H9 (cell line): ENCODE results near the gene TRH. TPM values are rescaled to one million over a fixed set of nuclear protein-coding genes. Genes with fewer than 3 reads are reported as not detected.

ENCODE experiments used
- DNase-seq: peaks from one replicate; pipeline ENCODE4 v3.0.0-alpha.2; 2017
- H2AFZ ChIP-seq: one replicate; pipeline ENCODE4 v1.6.1; 2013; ENCODE audit warnings: mild to moderate bottlenecking, low read length, control low read depth, moderate library complexity
- H2AK5ac ChIP-seq: 2 replicates; pipeline ENCODE4 v1.6.1; 2013; ENCODE audit warnings: low read length, control low read depth, mixed read lengths; ENCODE audit not compliant: insufficient read length
- H2BK120ac ChIP-seq: one replicate; pipeline ENCODE4 v1.6.1; 2013; ENCODE audit warnings: low read depth, mild to moderate bottlenecking, low read length, control low read depth, inconsistent platforms; ENCODE audit not compliant: poor library complexity, severe bottlenecking
- H2BK12ac ChIP-seq: 2 replicates; pipeline ENCODE4 v1.6.1; 2013; ENCODE audit warnings: low read length, control low read depth, mixed read lengths, low read depth; ENCODE audit not compliant: insufficient read length
- H2BK15ac ChIP-seq: 2 replicates; pipeline ENCODE4 v1.6.1; 2013; ENCODE audit warnings: low read depth, low read length, control low read depth
- H2BK20ac ChIP-seq: one replicate; pipeline ENCODE4 v1.6.1; 2013; ENCODE audit warnings: low read depth, mild to moderate bottlenecking, low read length, control low read depth, inconsistent platforms; ENCODE audit not compliant: poor library complexity, severe bottlenecking
- H2BK5ac ChIP-seq: 2 replicates; pipeline ENCODE4 v1.6.1; 2013; ENCODE audit warnings: low read length, control low read depth, mixed read lengths; ENCODE audit not compliant: insufficient read length
- H3K14ac ChIP-seq: 2 replicates; pipeline ENCODE4 v1.6.1; 2013; ENCODE audit warnings: low read length, control low read depth; ENCODE audit not compliant: insufficient read depth
- H3K18ac ChIP-seq: 2 replicates; pipeline ENCODE4 v1.6.1; 2013; ENCODE audit warnings: low read depth, mild to moderate bottlenecking, mixed read lengths, low read length, control low read depth; ENCODE audit not compliant: insufficient read length
- H3K23ac ChIP-seq: 2 replicates; pipeline ENCODE4 v1.6.1; 2013; ENCODE audit warnings: low read length, control low read depth, mixed read lengths, low read depth; ENCODE audit not compliant: insufficient read length
- H3K23me2 ChIP-seq: 2 replicates; pipeline ENCODE4 v1.6.1; 2013; ENCODE audit warnings: low read depth, mild to moderate bottlenecking, mixed read lengths, low read length, control low read depth; ENCODE audit not compliant: insufficient read length, poor library complexity, severe bottlenecking
- H3K27ac ChIP-seq: 2 replicates; pipeline ENCODE4 v1.5.1; 2013; ENCODE audit warnings: low read length, control low read depth, mixed read lengths, low read depth; ENCODE audit not compliant: insufficient read length
- H3K27me3 ChIP-seq: 2 replicates; pipeline ENCODE4 v1.6.1; 2013; ENCODE audit warnings: low read length, control low read depth, inconsistent platforms; ENCODE audit not compliant: insufficient read depth
- H3K4ac ChIP-seq: 2 replicates; pipeline ENCODE4 v1.6.1; 2013; ENCODE audit warnings: low read depth, mild to moderate bottlenecking, control low read depth, inconsistent platforms, low read length, moderate library complexity
- H3K4me1 ChIP-seq: 2 replicates; pipeline ENCODE4 v1.6.1; 2013; ENCODE audit warnings: low read length, control low read depth, inconsistent platforms; ENCODE audit not compliant: insufficient read depth
- H3K4me2 ChIP-seq: 2 replicates; pipeline ENCODE4 v1.6.1; 2013; ENCODE audit warnings: low read length, control low read depth, mixed read lengths; ENCODE audit not compliant: insufficient read length, insufficient read depth
- H3K56ac ChIP-seq: 2 replicates; pipeline ENCODE4 v1.6.1; 2013; ENCODE audit warnings: low read depth, mild to moderate bottlenecking, mixed read lengths, low read length, control low read depth; ENCODE audit not compliant: insufficient read length
- H3K79me1 ChIP-seq: 2 replicates; pipeline ENCODE4 v1.6.1; 2013; ENCODE audit warnings: low read depth, mild to moderate bottlenecking, moderate library complexity, low read length, control low read depth, inconsistent platforms; ENCODE audit not compliant: insufficient read depth, poor library complexity, severe bottlenecking
- H3K79me2 ChIP-seq: 2 replicates; pipeline ENCODE4 v1.6.1; 2013; ENCODE audit warnings: low read length, control low read depth, inconsistent platforms; ENCODE audit not compliant: insufficient read depth
- H3K9ac ChIP-seq: 2 replicates; pipeline ENCODE4 v1.6.1; 2013; ENCODE audit warnings: low read length, control low read depth, mixed read lengths; ENCODE audit not compliant: insufficient read length; ENCODE audit errors: extremely low read depth
- H3K9me3 ChIP-seq: one replicate; pipeline ENCODE4 v1.6.1; 2013; ENCODE audit warnings: low read depth, low read length, inconsistent platforms; ENCODE audit not compliant: control insufficient read depth
- H3T11ph ChIP-seq: one replicate; pipeline ENCODE4 v1.6.1; 2013; ENCODE audit warnings: mild to moderate bottlenecking, low read length, control low read depth, inconsistent platforms
- H4K20me1 ChIP-seq: one replicate; pipeline ENCODE4 v1.6.1; 2013; ENCODE audit not compliant: control insufficient read depth, insufficient read length, insufficient read depth
- H4K5ac ChIP-seq: 2 replicates; pipeline ENCODE4 v1.6.1; 2013; ENCODE audit warnings: low read depth, mild to moderate bottlenecking, mixed read lengths, low read length, control low read depth; ENCODE audit not compliant: insufficient read length
- H4K8ac ChIP-seq: replicated peaks from 2 replicates; pipeline ENCODE4 v1.6.1; 2013; ENCODE audit warnings: low read length, control low read depth, mixed read lengths, low read depth; ENCODE audit not compliant: insufficient read length
- H4K91ac ChIP-seq: 2 replicates; pipeline ENCODE4 v1.6.1; 2013; ENCODE audit warnings: low read depth, mild to moderate bottlenecking, moderate library complexity, mixed read lengths, low read length, control low read depth; ENCODE audit not compliant: insufficient read length
- H3K27ac Mint-ChIP-seq, 3 experiments: 2 replicates in 2 of 3; 3 replicates in 1 of 3; pipeline ENCODE4 v1.8.0; 2020 to 2021; ENCODE audit warnings: mixed read lengths in 3 of 3, mild to moderate bottlenecking in 1 of 3, moderate library complexity in 1 of 3
- H3K27me3 Mint-ChIP-seq: 2 replicates; pipeline ENCODE4 v1.8.0; 2021; ENCODE audit warnings: low read depth, mild to moderate bottlenecking, moderate library complexity, mixed read lengths
- H3K36me3 Mint-ChIP-seq, 3 experiments: 2 replicates in 2 of 3; 3 replicates in 1 of 3; pipeline ENCODE4 v1.8.0; 2020 to 2021; ENCODE audit warnings: low read depth in 3 of 3, mixed read lengths in 3 of 3; ENCODE audit not compliant: insufficient read depth in 1 of 3
- H3K4me1 Mint-ChIP-seq, 2 experiments: 2 replicates each; pipeline ENCODE4 v1.8.0; 2020; ENCODE audit warnings: mixed read lengths in 2 of 2
- H3K4me3 Mint-ChIP-seq, 2 experiments: 2 replicates in 1 of 2; 3 replicates in 1 of 2; pipeline ENCODE4 v1.8.0; 2020 to 2021; ENCODE audit warnings: mild to moderate bottlenecking in 2 of 2, mixed read lengths in 2 of 2, moderate library complexity in 1 of 2
- H3K9me3 Mint-ChIP-seq, 2 experiments: 2 replicates in 1 of 2; 3 replicates in 1 of 2; pipeline ENCODE4 v1.8.0; 2020; ENCODE audit warnings: mild to moderate bottlenecking in 2 of 2, mixed read lengths in 2 of 2, moderate library complexity in 1 of 2
- CTCF ChIP-seq: fragments of 200-600 bp; sonication (generic); conservative IDR thresholded peaks from 3 replicates; pipeline ENCODE4 v1.8.0; 2021; ENCODE audit warnings: antibody characterized with exemption, mild to moderate bottlenecking
- WGBS: extraction: QIAGEN DNeasy Blood & Tissue Kit; methylation state at CpG from one replicate; pipeline ENCODE4 v1.1.7; 2013; ENCODE audit warnings: missing lambda C conversion rate, low lambda C conversion rate, mixed read lengths; ENCODE audit not compliant: insufficient read length; ENCODE audit errors: extremely low coverage; 5-methylcytosine and 5-hydroxymethylcytosine counted together
- long read RNA-seq: library from polyadenylated mRNA; unstranded; transcript quantifications from one replicate; pipeline ENCODE4 v2.0.0, GENCODE V29; 2020
- total RNA-seq: library from RNA; stranded (reverse); gene quantifications from 2 replicates; pipeline ENCODE4 v1.2.1, GENCODE V29; 2021

The TRH gene, protein sequence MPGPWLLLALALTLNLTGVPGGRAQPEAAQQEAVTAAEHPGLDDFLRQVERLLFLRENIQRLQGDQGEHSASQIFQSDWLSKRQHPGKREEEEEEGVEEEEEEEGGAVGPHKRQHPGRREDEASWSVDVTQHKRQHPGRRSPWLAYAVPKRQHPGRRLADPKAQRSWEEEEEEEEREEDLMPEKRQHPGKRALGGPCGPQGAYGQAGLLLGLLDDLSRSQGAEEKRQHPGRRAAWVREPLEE
- not detected in 2 replicates for total RNA-seq
- long read RNA-seq, result 0 reads

- H4K91ac ChIP-seq, result no peak within 1 kb of the TSS
- H3K4ac ChIP-seq, result no peak within 1 kb of the TSS
- H4K20me1 ChIP-seq, result no peaks in the 10 kb centered on the region
- H2BK15ac ChIP-seq, result no peak within 1 kb of the TSS
- no peak within 1 kb of the TSS for H2AFZ ChIP-seq
- WGBS, result no CpG with 5 or more reads among the region's 30 CpGs
- H3K23me2 ChIP-seq, result peaks cover 10% of the 10 kb centered on the region
- H2BK5ac ChIP-seq, result no peak within 1 kb of the TSS
- no peaks in the 10 kb centered on the region for H3K79me2 ChIP-seq
- no peak within 1 kb of the TSS for H3K18ac ChIP-seq
- peak; percentile 51 for DNase-seq
- H3K9ac ChIP-seq, result no peak within 1 kb of the TSS
- peak within 1 kb of the TSS; percentile 62 for H3K4me2 ChIP-seq
- no peak within 1 kb of the TSS for H2AK5ac ChIP-seq
- no peaks in the 10 kb centered on the region for H3K79me1 ChIP-seq
- H2BK20ac ChIP-seq, result no peak within 1 kb of the TSS
- TF ChIP-seq CTCF, result no peak
- no peaks in the 10 kb centered on the region for H3K4me1 ChIP-seq
- no peak within 1 kb of the TSS for H4K5ac ChIP-seq
- H3K4me1 Mint-ChIP-seq, result peaks cover 23 to 31% of the 10 kb centered on the region in 2 experiments
- no peak within 1 kb of the TSS for H3K56ac ChIP-seq
- peaks cover 85% of the 10 kb centered on the region for H3K27me3 ChIP-seq
- H2BK12ac ChIP-seq, result no peak within 1 kb of the TSS
- H3K9me3 Mint-ChIP-seq, result peaks cover 0 to 9% of the 10 kb centered on the region in 2 experiments; a peak in 2 of 5 replicates
- no peaks in the 10 kb centered on the region for H3K9me3 ChIP-seq
- no peak within 1 kb of the TSS; the same call in 1 of the 2 replicates for H3K14ac ChIP-seq
- H3K23ac ChIP-seq, result no peak within 1 kb of the TSS
- H3K27me3 Mint-ChIP-seq, result peaks cover 100% of the 10 kb centered on the region
- H3K4me3 Mint-ChIP-seq, result peak within 1 kb of the TSS; percentile 47 to 82
- no peak within 1 kb of the TSS for H3T11ph ChIP-seq
- H4K8ac ChIP-seq, result no peak within 1 kb of the TSS
- H3K27ac ChIP-seq, result no peak within 1 kb of the TSS
- no peaks in the 10 kb centered on the region; a peak in 1 of 7 replicates for H3K36me3 Mint-ChIP-seq
- H3K27ac Mint-ChIP-seq, result no peak within 1 kb of the TSS
- H2BK120ac ChIP-seq, result no peak within 1 kb of the TSS
Measured at GRCh38 chr3:129974564-129974832, at the start of gene TRH. TSS of gene TRH (plus strand) at chr3:129974720. CDS start at chr3:129975817, 1,097 bp downstream.
